ENCODE measurements around the gene EXOC3L4.

EXOC3L4 gene

GRCh38 chr14:103137689-103138300 lies 43.3 kb downstream of the EXOC3L4 start:
- Mint-ChIP-seq H3K4me3 (no peak overlapping the region), H3K4me1 (peaks cover 9% of the 10 kb centered on the region)

GRCh38 chr14:103138301-103139131 lies 44.0 kb downstream of the EXOC3L4 start:
- H3K9me3 Mint-ChIP-seq, result no peaks in the 10 kb centered on the region
- H3K4me1 Mint-ChIP-seq, result peaks cover 9% of the 10 kb centered on the region
- no peak overlapping the region for H3K4me3 Mint-ChIP-seq
- H3K27me3 Mint-ChIP-seq, result peaks cover 17% of the 10 kb centered on the region
- no peaks in the 10 kb centered on the region for H3K36me3 Mint-ChIP-seq
- no peak overlapping the region for H3K27ac Mint-ChIP-seq

More at GRCh38 chr14:103137689-103138300, 43.3 kb downstream of the EXOC3L4 start:
- Mint-ChIP-seq H3K9me3 (no peaks in the 10 kb centered on the region), H3K36me3 (no peaks in the 10 kb centered on the region), H3K27ac (no peak overlapping the region), H3K27me3 (peaks cover 12% of the 10 kb centered on the region)

GRCh38 chr14:103139132-103140025 lies 44.9 kb downstream of the EXOC3L4 start:
- H3K9me3 Mint-ChIP-seq, result no peaks in the 10 kb centered on the region
- H3K4me3 Mint-ChIP-seq, result no peak overlapping the region
- H3K36me3 Mint-ChIP-seq, result no peaks in the 10 kb centered on the region
- H3K27ac Mint-ChIP-seq, result no peak overlapping the region
- peaks cover 9% of the 10 kb centered on the region for H3K4me1 Mint-ChIP-seq
- H3K27me3 Mint-ChIP-seq, result peaks cover 20% of the 10 kb centered on the region

GRCh38 chr14:103140316-103141109 lies 46.0 kb downstream of the EXOC3L4 start:
- Mint-ChIP-seq H3K4me1 (peaks cover 9% of the 10 kb centered on the region), H3K27me3 (peaks cover 21% of the 10 kb centered on the region), H3K27ac (no peak overlapping the region), H3K4me3 (no peak overlapping the region), H3K36me3 (no peaks in the 10 kb centered on the region), H3K9me3 (no peaks in the 10 kb centered on the region)

GRCh38 chr14:103141117-103141796 lies 46.7 kb downstream of the EXOC3L4 start:
- no peaks in the 10 kb centered on the region for H3K9me3 Mint-ChIP-seq
- H3K27ac Mint-ChIP-seq, result no peak overlapping the region
- no peak overlapping the region for H3K4me3 Mint-ChIP-seq
- no peaks in the 10 kb centered on the region for H3K36me3 Mint-ChIP-seq
- H3K27me3 Mint-ChIP-seq, result peaks cover 22% of the 10 kb centered on the region
- H3K4me1 Mint-ChIP-seq, result peaks cover 9% of the 10 kb centered on the region

GRCh38 chr14:103142026-103142425 lies 47.5 kb downstream of the EXOC3L4 start:
- H3K36me3 Mint-ChIP-seq, result no peaks in the 10 kb centered on the region
- H3K4me3 Mint-ChIP-seq, result no peak overlapping the region
- peaks cover 22% of the 10 kb centered on the region for H3K27me3 Mint-ChIP-seq
- peaks cover 9% of the 10 kb centered on the region for H3K4me1 Mint-ChIP-seq
- no peak overlapping the region for H3K27ac Mint-ChIP-seq
- no peaks in the 10 kb centered on the region for H3K9me3 Mint-ChIP-seq

GRCh38 chr14:103142721-103143302 lies 48.3 kb downstream of the EXOC3L4 start:
- H3K27me3 Mint-ChIP-seq, result peaks cover 22% of the 10 kb centered on the region
- peaks cover 9% of the 10 kb centered on the region for H3K4me1 Mint-ChIP-seq
- no peaks in the 10 kb centered on the region for H3K9me3 Mint-ChIP-seq

GRCh38 chr14:103143506-103143905 lies 49.0 kb downstream of the EXOC3L4 start:
- H3K36me3 Mint-ChIP-seq, result no peaks in the 10 kb centered on the region
- H3K27ac Mint-ChIP-seq, result no peak overlapping the region
- H3K9me3 Mint-ChIP-seq, result no peaks in the 10 kb centered on the region
- H3K27me3 Mint-ChIP-seq, result peaks cover 22% of the 10 kb centered on the region
- peaks cover 9% of the 10 kb centered on the region for H3K4me1 Mint-ChIP-seq
- no peak overlapping the region for H3K4me3 Mint-ChIP-seq

More at GRCh38 chr14:103142721-103143302, 48.3 kb downstream of the EXOC3L4 start:
- Mint-ChIP-seq H3K4me3 (no peak overlapping the region), H3K27ac (no peak overlapping the region), H3K36me3 (no peaks in the 10 kb centered on the region)

GRCh38 chr14:103144085-103144484 lies 49.6 kb downstream of the EXOC3L4 start:
- Mint-ChIP-seq H3K9me3 (no peaks in the 10 kb centered on the region), H3K27me3 (peaks cover 22% of the 10 kb centered on the region), H3K27ac (no peak overlapping the region), H3K4me3 (no peak overlapping the region), H3K4me1 (peaks cover 9% of the 10 kb centered on the region), H3K36me3 (no peaks in the 10 kb centered on the region)

GRCh38 chr14:103146141-103146709 lies 51.7 kb downstream of the EXOC3L4 start:
- Mint-ChIP-seq H3K36me3 (no peaks in the 10 kb centered on the region), H3K4me1 (peaks cover 2% of the 10 kb centered on the region), H3K4me3 (no peak overlapping the region), H3K9me3 (no peaks in the 10 kb centered on the region), H3K27ac (no peak overlapping the region), H3K27me3 (peaks cover 16% of the 10 kb centered on the region)

GRCh38 chr14:103149351-103150237 lies 55.1 kb downstream of the EXOC3L4 start:
- peaks cover 3% of the 10 kb centered on the region for H3K27me3 Mint-ChIP-seq
- H3K4me3 Mint-ChIP-seq, result no peak overlapping the region
- no peaks in the 10 kb centered on the region for H3K9me3 Mint-ChIP-seq
- H3K27ac Mint-ChIP-seq, result peak overlapping the region; percentile 46
- H3K36me3 Mint-ChIP-seq, result no peaks in the 10 kb centered on the region
- no peaks in the 10 kb centered on the region for H3K4me1 Mint-ChIP-seq

- no peak overlapping the region for H3K27ac Mint-ChIP-seq
- peaks cover 2% of the 10 kb centered on the region for H3K27me3 Mint-ChIP-seq
- no peak overlapping the region for H3K4me3 Mint-ChIP-seq
- no peaks in the 10 kb centered on the region for H3K9me3 Mint-ChIP-seq
- no peaks in the 10 kb centered on the region for H3K4me1 Mint-ChIP-seq
- H3K36me3 Mint-ChIP-seq, result no peaks in the 10 kb centered on the region
Observed at GRCh38 chr14:103151270-103151945, 56.9 kb downstream of the EXOC3L4 start.

GRCh38 chr14:103155010-103155409 lies 60.5 kb downstream of the EXOC3L4 start:
- Mint-ChIP-seq H3K36me3 (no peaks in the 10 kb centered on the region), H3K9me3 (no peaks in the 10 kb centered on the region), H3K4me1 (no peaks in the 10 kb centered on the region), H3K27me3 (peaks cover 2% of the 10 kb centered on the region), H3K4me3 (no peak overlapping the region), H3K27ac (no peak overlapping the region)

All from activated naive CD4-positive, alpha-beta T cell treated with anti-CD3 and anti-CD28 coated beads, Interleukin-2, amount 50 U/mL, for 24 hours (primary cell).